HepG2 (cell line): Measurements from ENCODE around the gene MTIF2. TPM values are rescaled to one million over a fixed set of nuclear protein-coding genes. Genes with fewer than 3 reads are reported as not detected.

Experiments
- AGO1 ChIP-seq: fragments of 200-400 bp; formaldehyde crosslinking; IDR thresholded peaks from 2 replicates; pipeline ENCODE4 v1.6.1; 2017; ENCODE audit warnings: mild to moderate bottlenecking, low read depth, low read length, moderate library complexity; ENCODE audit not compliant: poor library complexity, severe bottlenecking
- DPF2 ChIP-seq: sonication (generic); formaldehyde crosslinking; IDR thresholded peaks from 2 replicates; pipeline ENCODE4 v1.4.0; 2020; ENCODE audit warnings: mild to moderate bottlenecking, low read depth, missing genetic modification reagents, borderline replicate concordance
- GZF1 ChIP-seq: sonication (generic); formaldehyde crosslinking; IDR thresholded peaks from 2 replicates; pipeline ENCODE4 v1.5.1; 2020; ENCODE audit warnings: mild to moderate bottlenecking, missing genetic modification reagents
- HIVEP1 ChIP-seq: sonication (generic); formaldehyde crosslinking; IDR thresholded peaks from 2 replicates; pipeline ENCODE4 v1.4.0; 2020; ENCODE audit warnings: mild to moderate bottlenecking, missing genetic modification reagents
- MED13 ChIP-seq: sonication (generic); formaldehyde crosslinking; IDR thresholded peaks from 2 replicates; pipeline ENCODE4 v1.5.0; 2020; ENCODE audit warnings: missing genetic modification reagents
- NPAS2 ChIP-seq: sonication (generic); formaldehyde crosslinking; IDR thresholded peaks from 2 replicates; pipeline ENCODE4 v1.8.0; 2022; ENCODE audit warnings: mild to moderate bottlenecking, missing genetic modification reagents, borderline replicate concordance
- NR1H2 ChIP-seq: sonication (generic); formaldehyde crosslinking; IDR thresholded peaks from 2 replicates; pipeline ENCODE4 v1.8.1; 2022; ENCODE audit warnings: low read depth, missing genetic modification reagents, borderline replicate concordance
- PHF21A ChIP-seq: sonication (generic); formaldehyde crosslinking; IDR thresholded peaks from 2 replicates; pipeline ENCODE4 v1.5.0; 2020; ENCODE audit warnings: mild to moderate bottlenecking, missing genetic modification reagents
- ZNF546 ChIP-seq: sonication (generic); formaldehyde crosslinking; conservative IDR thresholded peaks from 2 replicates; pipeline ENCODE4 v1.8.1; 2023; ENCODE audit warnings: mild to moderate bottlenecking, missing genetic modification reagents
- ZNF703 ChIP-seq: sonication (generic); formaldehyde crosslinking; IDR thresholded peaks from 2 replicates; pipeline ENCODE4 v1.5.1; 2020; ENCODE audit warnings: missing genetic modification reagents, mild to moderate bottlenecking, moderate library complexity, borderline replicate concordance
- ZNF713 ChIP-seq: sonication (generic); formaldehyde crosslinking; IDR thresholded peaks from 2 replicates; pipeline ENCODE4 v1.4.0; 2020; ENCODE audit warnings: mild to moderate bottlenecking, missing genetic modification reagents
- ZNF749 ChIP-seq: sonication (generic); formaldehyde crosslinking; IDR thresholded peaks from 2 replicates; pipeline ENCODE4 v1.8.0; 2022; ENCODE audit warnings: mild to moderate bottlenecking, missing genetic modification reagents, moderate library complexity, borderline replicate concordance
- polyA plus RNA-seq, 8 experiments: library from polyadenylated mRNA; depleted of rRNA in 3 of 8; stranded (reverse) in 7 of 8; unstranded in 1 of 8; fragments of >200 nt; fragmentation: Illumina TruSeq in 4 of 8; extraction: Trizol in 4 of 8; gene quantifications; 2 replicates each; pipeline versions ENCODE4 v1.2.1 to v1.2.3, GENCODE V29; 2011 to 2016; ENCODE audit warnings: low read depth in 4 of 8, missing spikeins in 1 of 8, mixed read lengths in 1 of 8; ENCODE audit not compliant: insufficient read depth in 1 of 8
- total RNA-seq, 5 experiments: library from RNA; depleted of rRNA; stranded (reverse); fragments of >200 nt; fragmentation: Illumina TruSeq; extraction: Trizol; gene quantifications; 2 replicates each; pipeline ENCODE4 v1.2.3, GENCODE V29; 2016; ENCODE audit warnings: low read depth in 1 of 5
- TF ChIP-seq, protein P1 (sequence below): fragments of 450-650 bp; IDR thresholded peaks from 2 replicates; pipeline ENCODE4 v1.6.1; 2016
- TF ChIP-seq, protein P2 (sequence below): sonication (generic); formaldehyde crosslinking; IDR thresholded peaks from 2 replicates; pipeline ENCODE4 v1.4.0; 2020; ENCODE audit warnings: missing genetic modification reagents
- TF ChIP-seq, protein P3 (sequence below): sonication (generic); formaldehyde crosslinking; IDR thresholded peaks from 2 replicates; pipeline ENCODE4 v1.4.0; 2020; ENCODE audit warnings: missing genetic modification reagents
- TF ChIP-seq, protein P4 (sequence below): sonication (generic); formaldehyde crosslinking; IDR thresholded peaks from 2 replicates; pipeline ENCODE4 v1.8.0; 2022; ENCODE audit warnings: mild to moderate bottlenecking, missing genetic modification reagents
- TF ChIP-seq, protein P5 (sequence below): IDR thresholded peaks from 2 replicates; pipeline ENCODE4 v1.6.1; 2016; ENCODE audit warnings: low read depth, borderline replicate concordance

The MTIF2 gene
- total and polyA plus RNA-seq, 2 of the 13 experiments (the other 11 are each of a cell fraction or from before 2014, with no cell fraction given), result 32.1 to 92.1 TPM

DNA sequence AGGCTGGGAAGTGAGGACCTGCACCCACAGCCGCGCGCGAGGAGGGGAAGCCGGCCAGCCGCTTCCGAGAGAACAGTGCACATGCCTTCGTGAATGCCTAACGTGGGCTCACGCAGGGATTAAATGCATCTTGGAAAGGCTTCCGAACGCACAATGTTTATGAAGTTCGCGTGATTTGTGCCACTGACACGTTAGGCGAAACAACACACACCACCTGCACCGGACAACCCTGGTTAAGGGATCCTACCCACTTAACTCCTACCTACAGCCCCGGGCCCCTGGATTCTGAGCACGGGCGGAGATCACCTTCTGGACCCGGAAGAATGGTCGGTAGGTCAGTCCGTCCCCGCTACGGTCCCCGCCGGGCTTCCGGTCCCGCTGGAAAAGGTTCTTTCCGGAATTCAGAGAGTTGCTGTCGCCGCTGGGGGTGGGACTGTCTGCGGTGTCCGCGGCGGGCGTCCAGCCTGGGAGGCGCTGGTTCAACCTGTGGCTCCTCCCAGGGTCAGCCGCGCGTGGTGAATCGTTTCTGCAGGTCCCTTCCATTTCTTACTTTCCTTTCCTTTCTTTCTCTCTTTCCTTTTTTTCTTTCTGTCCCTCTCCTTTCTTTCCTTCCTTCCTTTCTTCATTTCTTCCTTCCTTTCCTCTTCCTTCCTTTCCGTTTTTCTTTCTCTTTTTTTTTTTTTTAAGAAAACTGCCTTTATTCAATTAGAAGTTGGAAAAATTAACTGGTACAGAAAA, at the start of gene MTIF2 (continued):
- TF ChIP-seq, protein P1, sequence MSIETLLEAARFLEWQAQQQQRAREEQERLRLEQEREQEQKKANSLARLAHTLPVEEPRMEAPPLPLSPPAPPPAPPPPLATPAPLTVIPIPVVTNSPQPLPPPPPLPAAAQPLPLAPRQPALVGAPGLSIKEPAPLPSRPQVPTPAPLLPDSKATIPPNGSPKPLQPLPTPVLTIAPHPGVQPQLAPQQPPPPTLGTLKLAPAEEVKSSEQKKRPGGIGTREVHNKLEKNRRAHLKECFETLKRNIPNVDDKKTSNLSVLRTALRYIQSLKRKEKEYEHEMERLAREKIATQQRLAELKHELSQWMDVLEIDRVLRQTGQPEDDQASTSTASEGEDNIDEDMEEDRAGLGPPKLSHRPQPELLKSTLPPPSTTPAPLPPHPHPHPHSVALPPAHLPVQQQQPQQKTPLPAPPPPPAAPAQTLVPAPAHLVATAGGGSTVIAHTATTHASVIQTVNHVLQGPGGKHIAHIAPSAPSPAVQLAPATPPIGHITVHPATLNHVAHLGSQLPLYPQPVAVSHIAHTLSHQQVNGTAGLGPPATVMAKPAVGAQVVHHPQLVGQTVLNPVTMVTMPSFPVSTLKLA, result peak; percentile 56
- TF ChIP-seq NPAS2 (CRISPR knock-in tag), result no peak
- TF ChIP-seq NR1H2, result peak; percentile 90; the same call in 1 of the 2 replicates
- TF ChIP-seq GZF1 (CRISPR knock-in tag), result no peak; the same call in 1 of the 2 replicates
- peak; percentile 50; the same call in 1 of the 2 replicates for TF ChIP-seq ZNF749 (CRISPR knock-in tag)
- TF ChIP-seq MED13 (CRISPR knock-in tag), result peak; percentile 70; the same call in 1 of the 2 replicates
- no peak; the same call in 1 of the 2 replicates for TF ChIP-seq DPF2 (CRISPR knock-in tag)
- TF ChIP-seq, protein P2, sequence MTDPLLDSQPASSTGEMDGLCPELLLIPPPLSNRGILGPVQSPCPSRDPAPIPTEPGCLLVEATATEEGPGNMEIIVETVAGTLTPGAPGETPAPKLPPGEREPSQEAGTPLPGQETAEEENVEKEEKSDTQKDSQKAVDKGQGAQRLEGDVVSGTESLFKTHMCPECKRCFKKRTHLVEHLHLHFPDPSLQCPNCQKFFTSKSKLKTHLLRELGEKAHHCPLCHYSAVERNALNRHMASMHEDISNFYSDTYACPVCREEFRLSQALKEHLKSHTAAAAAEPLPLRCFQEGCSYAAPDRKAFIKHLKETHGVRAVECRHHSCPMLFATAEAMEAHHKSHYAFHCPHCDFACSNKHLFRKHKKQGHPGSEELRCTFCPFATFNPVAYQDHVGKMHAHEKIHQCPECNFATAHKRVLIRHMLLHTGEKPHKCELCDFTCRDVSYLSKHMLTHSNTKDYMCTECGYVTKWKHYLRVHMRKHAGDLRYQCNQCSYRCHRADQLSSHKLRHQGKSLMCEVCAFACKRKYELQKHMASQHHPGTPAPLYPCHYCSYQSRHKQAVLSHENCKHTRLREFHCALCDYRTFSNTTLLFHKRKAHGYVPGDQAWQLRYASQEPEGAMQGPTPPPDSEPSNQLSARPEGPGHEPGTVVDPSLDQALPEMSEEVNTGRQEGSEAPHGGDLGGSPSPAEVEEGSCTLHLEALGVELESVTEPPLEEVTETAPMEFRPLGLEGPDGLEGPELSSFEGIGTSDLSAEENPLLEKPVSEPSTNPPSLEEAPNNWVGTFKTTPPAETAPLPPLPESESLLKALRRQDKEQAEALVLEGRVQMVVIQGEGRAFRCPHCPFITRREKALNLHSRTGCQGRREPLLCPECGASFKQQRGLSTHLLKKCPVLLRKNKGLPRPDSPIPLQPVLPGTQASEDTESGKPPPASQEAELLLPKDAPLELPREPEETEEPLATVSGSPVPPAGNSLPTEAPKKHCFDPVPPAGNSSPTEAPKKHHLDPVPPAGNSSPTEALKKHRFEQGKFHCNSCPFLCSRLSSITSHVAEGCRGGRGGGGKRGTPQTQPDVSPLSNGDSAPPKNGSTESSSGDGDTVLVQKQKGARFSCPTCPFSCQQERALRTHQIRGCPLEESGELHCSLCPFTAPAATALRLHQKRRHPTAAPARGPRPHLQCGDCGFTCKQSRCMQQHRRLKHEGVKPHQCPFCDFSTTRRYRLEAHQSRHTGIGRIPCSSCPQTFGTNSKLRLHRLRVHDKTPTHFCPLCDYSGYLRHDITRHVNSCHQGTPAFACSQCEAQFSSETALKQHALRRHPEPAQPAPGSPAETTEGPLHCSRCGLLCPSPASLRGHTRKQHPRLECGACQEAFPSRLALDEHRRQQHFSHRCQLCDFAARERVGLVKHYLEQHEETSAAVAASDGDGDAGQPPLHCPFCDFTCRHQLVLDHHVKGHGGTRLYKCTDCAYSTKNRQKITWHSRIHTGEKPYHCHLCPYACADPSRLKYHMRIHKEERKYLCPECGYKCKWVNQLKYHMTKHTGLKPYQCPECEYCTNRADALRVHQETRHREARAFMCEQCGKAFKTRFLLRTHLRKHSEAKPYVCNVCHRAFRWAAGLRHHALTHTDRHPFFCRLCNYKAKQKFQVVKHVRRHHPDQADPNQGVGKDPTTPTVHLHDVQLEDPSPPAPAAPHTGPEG (CRISPR knock-in tag), result peak; percentile 96
- TF ChIP-seq, protein P3, sequence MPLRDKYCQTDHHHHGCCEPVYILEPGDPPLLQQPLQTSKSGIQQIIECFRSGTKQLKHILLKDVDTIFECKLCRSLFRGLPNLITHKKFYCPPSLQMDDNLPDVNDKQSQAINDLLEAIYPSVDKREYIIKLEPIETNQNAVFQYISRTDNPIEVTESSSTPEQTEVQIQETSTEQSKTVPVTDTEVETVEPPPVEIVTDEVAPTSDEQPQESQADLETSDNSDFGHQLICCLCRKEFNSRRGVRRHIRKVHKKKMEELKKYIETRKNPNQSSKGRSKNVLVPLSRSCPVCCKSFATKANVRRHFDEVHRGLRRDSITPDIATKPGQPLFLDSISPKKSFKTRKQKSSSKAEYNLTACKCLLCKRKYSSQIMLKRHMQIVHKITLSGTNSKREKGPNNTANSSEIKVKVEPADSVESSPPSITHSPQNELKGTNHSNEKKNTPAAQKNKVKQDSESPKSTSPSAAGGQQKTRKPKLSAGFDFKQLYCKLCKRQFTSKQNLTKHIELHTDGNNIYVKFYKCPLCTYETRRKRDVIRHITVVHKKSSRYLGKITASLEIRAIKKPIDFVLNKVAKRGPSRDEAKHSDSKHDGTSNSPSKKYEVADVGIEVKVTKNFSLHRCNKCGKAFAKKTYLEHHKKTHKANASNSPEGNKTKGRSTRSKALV (CRISPR knock-in tag), result peak; percentile 92
- peak; percentile 94 for TF ChIP-seq HIVEP1
- TF ChIP-seq ZNF546, result peak; percentile 49; the same call in 1 of the 2 replicates
- TF ChIP-seq, protein P4, sequence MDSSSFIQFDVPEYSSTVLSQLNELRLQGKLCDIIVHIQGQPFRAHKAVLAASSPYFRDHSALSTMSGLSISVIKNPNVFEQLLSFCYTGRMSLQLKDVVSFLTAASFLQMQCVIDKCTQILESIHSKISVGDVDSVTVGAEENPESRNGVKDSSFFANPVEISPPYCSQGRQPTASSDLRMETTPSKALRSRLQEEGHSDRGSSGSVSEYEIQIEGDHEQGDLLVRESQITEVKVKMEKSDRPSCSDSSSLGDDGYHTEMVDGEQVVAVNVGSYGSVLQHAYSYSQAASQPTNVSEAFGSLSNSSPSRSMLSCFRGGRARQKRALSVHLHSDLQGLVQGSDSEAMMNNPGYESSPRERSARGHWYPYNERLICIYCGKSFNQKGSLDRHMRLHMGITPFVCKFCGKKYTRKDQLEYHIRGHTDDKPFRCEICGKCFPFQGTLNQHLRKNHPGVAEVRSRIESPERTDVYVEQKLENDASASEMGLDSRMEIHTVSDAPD (CRISPR knock-in tag), result peak; percentile 92
- TF ChIP-seq PHF21A (CRISPR knock-in tag), result peak; percentile 97
- TF ChIP-seq ZNF713 (CRISPR knock-in tag), result peak; percentile 93
- TF ChIP-seq, protein P5, sequence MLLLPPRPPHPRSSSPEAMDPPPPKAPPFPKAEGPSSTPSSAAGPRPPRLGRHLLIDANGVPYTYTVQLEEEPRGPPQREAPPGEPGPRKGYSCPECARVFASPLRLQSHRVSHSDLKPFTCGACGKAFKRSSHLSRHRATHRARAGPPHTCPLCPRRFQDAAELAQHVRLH, result peak; percentile 99; the same call in 1 of the 2 replicates
- TF ChIP-seq AGO1, result peak; percentile 79
- TF ChIP-seq ZNF703, result peak; percentile 95; the same call in 1 of the 2 replicates
